CD4-positive, CD25-positive, alpha-beta regulatory T cell (primary cell): ENCODE results near the gene SLCO3A1. TPM values are rescaled to one million over a fixed set of nuclear protein-coding genes. Genes with fewer than 3 reads are reported as not detected.
A peak's percentile ranks its signal among the peaks of the same experiment; 100 is the strongest.

ENCODE experiments used
- ATAC-seq, 2 donors: fragments of 150-1000 bp; cut with Tn5 transposase; one replicate each; pipeline ENCODE4 v1.10.0; 2021; ENCODE audit warnings: low read depth in 2 of 2, moderate number of reproducible peaks in 2 of 2, moderate library complexity in 1 of 2
- DNase-seq, 3 donors: peaks; one replicate each; pipeline versions ENCODE4 v3.0.0 to v3.0.0-alpha.2; 2012 to 2022; ENCODE audit warnings: mixed read lengths in 1 of 3
- H3K27ac ChIP-seq: one replicate; pipeline ENCODE4 v1.7.0; 2013; ENCODE audit warnings: mild to moderate bottlenecking, low read length; ENCODE audit not compliant: insufficient read depth, poor library complexity, severe bottlenecking
- H3K27me3 ChIP-seq: one replicate; pipeline ENCODE4 v1.7.0; 2013; ENCODE audit warnings: low read length; ENCODE audit not compliant: control insufficient read depth, insufficient read depth
- H3K36me3 ChIP-seq: one replicate; pipeline ENCODE4 v1.7.0; 2013; ENCODE audit warnings: mild to moderate bottlenecking, low read length, moderate library complexity; ENCODE audit not compliant: control insufficient read depth, insufficient read depth
- H3K4me1 ChIP-seq: 2 replicates; pipeline ENCODE4 v1.7.0; 2013; ENCODE audit warnings: mild to moderate bottlenecking, low read length; ENCODE audit not compliant: insufficient read depth, control insufficient read depth, poor library complexity, severe bottlenecking
- H3K4me3 ChIP-seq: one replicate; pipeline ENCODE4 v1.7.0; 2013; ENCODE audit warnings: low read depth, mild to moderate bottlenecking, low read length, moderate library complexity
- H3K9me3 ChIP-seq, 2 experiments: 1 replicate in 1 of 2; 2 replicates in 1 of 2; pipeline ENCODE4 v1.7.0; 2013; ENCODE audit warnings: low read length in 2 of 2, mild to moderate bottlenecking in 1 of 2, moderate library complexity in 1 of 2; ENCODE audit not compliant: control insufficient read depth in 2 of 2
- H3K27ac Mint-ChIP-seq, 3 donors: one replicate each; pipeline ENCODE4 v1.8.0; 2020 to 2022; ENCODE audit warnings: mild to moderate bottlenecking in 3 of 3, mixed read lengths in 3 of 3, moderate library complexity in 2 of 3
- H3K27me3 Mint-ChIP-seq: one replicate; pipeline ENCODE4 v1.8.0; 2022; ENCODE audit warnings: mild to moderate bottlenecking, mixed read lengths
- H3K36me3 Mint-ChIP-seq: one replicate; pipeline ENCODE4 v1.8.0; 2020; ENCODE audit warnings: mixed read lengths
- H3K4me1 Mint-ChIP-seq, 4 donors: one replicate each; pipeline ENCODE4 v1.8.0; 2020 to 2022; ENCODE audit warnings: mixed read lengths in 4 of 4, mild to moderate bottlenecking in 1 of 4
- H3K4me3 Mint-ChIP-seq, 4 donors: one replicate each; pipeline ENCODE4 v1.8.0; 2020 to 2022; ENCODE audit warnings: mild to moderate bottlenecking in 4 of 4, mixed read lengths in 4 of 4, moderate library complexity in 3 of 4
- H3K9me3 Mint-ChIP-seq, 7 donors: one replicate each; pipeline ENCODE4 v1.8.0; 2020 to 2022; ENCODE audit warnings: mixed read lengths in 7 of 7, mild to moderate bottlenecking in 3 of 7, moderate library complexity in 2 of 7
- polyA plus RNA-seq, 4 donors: library from polyadenylated mRNA; unstranded; fragments of 300-500 nt; fragmentation: Illumina TruSeq; gene quantifications; one replicate each; pipeline ENCODE4 v1.2.3, GENCODE V29; 2021
- total RNA-seq: library from RNA; stranded (reverse); gene quantifications from one replicate; pipeline ENCODE4 v1.2.3, GENCODE V29; 2022

The SLCO3A1 gene
- total and polyA plus RNA-seq, 5 donors from 2014 or later, result 20.1 to 63.7 (median 38.1) TPM

GRCh38 chr15:91927585-91927984 is 74.1 kb downstream of the SLCO3A1 start:
- H3K27me3 ChIP-seq, result no peaks in the 10 kb centered on the region
- H3K4me1 ChIP-seq, result peaks cover 6% of the 10 kb centered on the region
- H3K27ac ChIP-seq, result no peak overlapping the region
- H3K36me3 Mint-ChIP-seq, result peaks cover 17% of the 10 kb centered on the region
- H3K27me3 Mint-ChIP-seq, result no peaks in the 10 kb centered on the region
- no peak for ATAC-seq
- no peak overlapping the region for H3K4me3 Mint-ChIP-seq
- H3K9me3 ChIP-seq, result no peaks in the 10 kb centered on the region
- peak overlapping the region in 1 of 3 donors; percentile 53 for H3K27ac Mint-ChIP-seq
- H3K36me3 ChIP-seq, result peaks cover 2% of the 10 kb centered on the region
- H3K4me3 ChIP-seq, result no peak overlapping the region
- DNase-seq, result no peak
- H3K4me1 Mint-ChIP-seq, result peaks cover 12 to 65% (median 45%) of the 10 kb centered on the region in 4 donors
- no peaks in the 10 kb centered on the region for H3K9me3 Mint-ChIP-seq

DNA sequence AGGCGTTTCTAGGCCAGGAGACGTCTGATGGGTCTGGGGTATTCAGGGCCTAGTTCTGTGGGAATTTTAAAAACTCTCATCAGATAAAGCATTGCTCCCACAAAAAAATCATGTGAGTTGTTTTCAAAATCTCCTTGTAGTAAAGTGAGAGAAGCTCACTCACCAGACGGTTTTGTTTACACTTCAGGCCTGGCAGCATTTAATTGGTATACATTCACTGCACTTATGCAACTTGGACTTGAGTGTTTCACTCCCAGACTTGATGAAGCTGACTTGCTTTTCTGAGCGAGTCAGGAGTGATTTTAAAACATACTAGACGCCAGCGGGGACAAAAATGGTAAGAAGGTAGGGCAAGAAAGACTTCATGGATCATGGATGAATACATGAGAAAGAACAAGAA is 75.2 kb downstream of the SLCO3A1 start:
- no peaks in the 10 kb centered on the region for H3K27me3 Mint-ChIP-seq
- H3K9me3 Mint-ChIP-seq, result no peaks in the 10 kb centered on the region
- H3K27ac ChIP-seq, result no peak overlapping the region
- peaks cover 2% of the 10 kb centered on the region for H3K36me3 ChIP-seq
- H3K27ac Mint-ChIP-seq, result no peak overlapping the region
- DNase-seq (no peak), ATAC-seq (no peak)
- H3K9me3 ChIP-seq, result no peaks in the 10 kb centered on the region
- peaks cover 18% of the 10 kb centered on the region for H3K36me3 Mint-ChIP-seq
- H3K4me3 ChIP-seq, result no peak overlapping the region
- peaks cover 12 to 67% (median 46%) of the 10 kb centered on the region in 4 donors for H3K4me1 Mint-ChIP-seq
- peaks cover 6% of the 10 kb centered on the region for H3K4me1 ChIP-seq
- H3K4me3 Mint-ChIP-seq, result no peak overlapping the region
- H3K27me3 ChIP-seq, result no peaks in the 10 kb centered on the region

GRCh38 chr15:91929509-91929908 is 76.0 kb downstream of the SLCO3A1 start:
- no peaks in the 10 kb centered on the region for H3K27me3 ChIP-seq
- H3K4me1 ChIP-seq, result peaks cover 6% of the 10 kb centered on the region
- no peaks in the 10 kb centered on the region for H3K9me3 ChIP-seq
- no peak overlapping the region for H3K4me3 ChIP-seq
- no peak for DNase-seq
- H3K27ac ChIP-seq, result no peak overlapping the region
- no peak for ATAC-seq
- peaks cover 2% of the 10 kb centered on the region for H3K36me3 ChIP-seq
- peaks cover 11 to 64% (median 45%) of the 10 kb centered on the region in 4 donors for H3K4me1 Mint-ChIP-seq
- no peaks in the 10 kb centered on the region for H3K27me3 Mint-ChIP-seq
- H3K9me3 Mint-ChIP-seq, result no peaks in the 10 kb centered on the region
- H3K36me3 Mint-ChIP-seq, result peaks cover 20% of the 10 kb centered on the region
- no peak overlapping the region for H3K27ac Mint-ChIP-seq
- no peak overlapping the region for H3K4me3 Mint-ChIP-seq

- H3K36me3 ChIP-seq, result peaks cover 2% of the 10 kb centered on the region
- no peak overlapping the region for H3K4me3 ChIP-seq
- Mint-ChIP-seq H3K36me3 (peaks cover 15% of the 10 kb centered on the region), H3K4me1 (peaks cover 5 to 61% (median 42%) of the 10 kb centered on the region in 4 donors), H3K9me3 (no peaks in the 10 kb centered on the region), H3K27ac (peak overlapping the region in 1 of 3 donors; percentile 23), H3K4me3 (no peak overlapping the region), H3K27me3 (no peaks in the 10 kb centered on the region)
- no peaks in the 10 kb centered on the region for H3K27me3 ChIP-seq
- H3K9me3 ChIP-seq, result no peaks in the 10 kb centered on the region
- DNase-seq (no peak), ATAC-seq (no peak)
- H3K27ac ChIP-seq, result no peak overlapping the region
- H3K4me1 ChIP-seq, result peaks cover 10% of the 10 kb centered on the region
These were observed 76.6 kb downstream of the SLCO3A1 start for GRCh38 chr15:91930092-91930491.

- Mint-ChIP-seq H3K36me3 (peaks cover 6% of the 10 kb centered on the region), H3K4me1 (peaks cover 12 to 57% (median 28%) of the 10 kb centered on the region in 4 donors), H3K27ac (no peak overlapping the region), H3K4me3 (no peak overlapping the region), H3K9me3 (peaks cover 0 to 3% (median 0%) of the 10 kb centered on the region in 7 donors), H3K27me3 (no peaks in the 10 kb centered on the region)
- Histone ChIP-seq H3K27ac (no peak overlapping the region), H3K4me1 (peaks cover 26% of the 10 kb centered on the region), H3K9me3 (no peaks in the 10 kb centered on the region), H3K27me3 (no peaks in the 10 kb centered on the region), H3K4me3 (no peak overlapping the region), H3K36me3 (no peaks in the 10 kb centered on the region)
- ATAC-seq, result no peak
- no peak for DNase-seq
These were observed 82.8 kb downstream of the SLCO3A1 start for GRCh38 chr15:91936182-91936775.

DNA sequence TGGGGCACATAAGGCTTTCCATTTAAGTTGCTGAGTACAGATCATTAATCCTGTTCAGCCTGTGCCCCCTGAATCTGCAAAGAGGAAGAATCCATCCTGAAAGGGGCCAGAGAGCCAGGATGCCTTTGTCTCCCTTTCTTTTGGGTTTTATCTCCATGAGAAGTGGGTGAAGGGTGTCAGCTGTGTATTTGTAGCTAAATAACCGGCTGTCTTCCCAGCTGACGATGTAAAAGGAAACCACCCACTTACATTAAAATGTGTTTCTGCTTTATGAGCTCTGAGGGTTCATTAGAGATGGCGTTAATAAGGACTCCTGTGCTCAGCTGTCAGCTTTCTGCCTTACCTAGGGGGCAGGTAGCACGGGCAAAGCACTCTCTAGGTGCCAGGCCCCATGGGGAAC is 83.4 kb downstream of the SLCO3A1 start:
- Histone ChIP-seq H3K9me3 (no peaks in the 10 kb centered on the region), H3K27me3 (no peaks in the 10 kb centered on the region), H3K4me1 (peaks cover 30% of the 10 kb centered on the region), H3K27ac (no peak overlapping the region), H3K4me3 (no peak overlapping the region), H3K36me3 (no peaks in the 10 kb centered on the region)
- Mint-ChIP-seq H3K27me3 (no peaks in the 10 kb centered on the region), H3K36me3 (peaks cover 6% of the 10 kb centered on the region), H3K27ac (no peak overlapping the region), H3K4me1 (peaks cover 13 to 61% (median 30%) of the 10 kb centered on the region in 4 donors), H3K4me3 (no peak overlapping the region), H3K9me3 (peaks cover 0 to 3% (median 0%) of the 10 kb centered on the region in 7 donors)
- DNase-seq, result no peak
- no peak for ATAC-seq

GRCh38 chr15:91938136-91938535 is 84.6 kb downstream of the SLCO3A1 start:
- H3K9me3 ChIP-seq, result no peaks in the 10 kb centered on the region
- no peak overlapping the region for H3K4me3 ChIP-seq
- Mint-ChIP-seq H3K27ac (peak overlapping the region in 1 of 3 donors; percentile 38), H3K9me3 (peaks cover 0 to 3% (median 0%) of the 10 kb centered on the region in 7 donors), H3K4me3 (no peak overlapping the region), H3K27me3 (no peaks in the 10 kb centered on the region), H3K36me3 (peaks cover 6% of the 10 kb centered on the region), H3K4me1 (peaks cover 18 to 64% (median 35%) of the 10 kb centered on the region in 4 donors)
- DNase-seq, result no peak
- H3K27ac ChIP-seq, result no peak overlapping the region
- peaks cover 41% of the 10 kb centered on the region for H3K4me1 ChIP-seq
- no peaks in the 10 kb centered on the region for H3K27me3 ChIP-seq
- no peak for ATAC-seq
- H3K36me3 ChIP-seq, result no peaks in the 10 kb centered on the region

DNA sequence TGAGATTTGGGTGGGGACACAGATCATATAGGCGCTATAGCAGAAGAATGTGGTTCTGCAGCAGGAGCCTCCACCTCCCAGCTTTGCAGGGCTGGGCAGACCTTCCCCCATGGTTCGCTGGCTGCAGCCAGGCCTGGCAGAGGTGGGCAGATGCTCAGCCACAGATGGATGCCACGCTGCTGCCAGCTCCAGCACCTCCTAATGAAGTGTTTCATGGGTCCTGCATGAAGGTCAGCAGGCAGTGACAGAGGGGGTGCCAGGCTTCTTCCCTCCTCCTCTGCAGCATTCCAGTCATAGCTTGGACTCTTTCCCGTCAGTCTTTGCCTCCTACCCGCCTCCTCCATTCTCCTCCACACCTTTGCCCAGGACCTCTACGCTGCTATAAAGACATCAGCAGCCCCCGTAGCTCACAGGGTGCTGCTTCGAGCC is 85.9 kb downstream of the SLCO3A1 start:
- H3K27ac Mint-ChIP-seq, result peak overlapping the region in 2 of 3 donors; percentile 73 to 74
- Histone ChIP-seq H3K9me3 (no peaks in the 10 kb centered on the region), H3K27ac (no peak overlapping the region), H3K27me3 (no peaks in the 10 kb centered on the region), H3K4me3 (no peak overlapping the region), H3K4me1 (peaks cover 48% of the 10 kb centered on the region), H3K36me3 (no peaks in the 10 kb centered on the region)
- peaks cover 0 to 3% (median 0%) of the 10 kb centered on the region in 7 donors for H3K9me3 Mint-ChIP-seq
- H3K4me3 Mint-ChIP-seq, result no peak overlapping the region
- no peaks in the 10 kb centered on the region for H3K27me3 Mint-ChIP-seq
- DNase-seq (no peak), ATAC-seq (no peak)
- H3K36me3 Mint-ChIP-seq, result peaks cover 3% of the 10 kb centered on the region
- H3K4me1 Mint-ChIP-seq, result peaks cover 20 to 70% (median 38%) of the 10 kb centered on the region in 4 donors
